PC-3 (cell line): ENCODE measurements around the gene BBC3.

ENCODE experiments used
- EZH2phosphoT487 ChIP-seq: fragments of 300-600 bp; sonication (generic); IDR thresholded peaks from 2 replicates; pipeline ENCODE4 v1.6.1; 2018; ENCODE audit warnings: mild to moderate bottlenecking, antibody characterized with exemption, low read length, borderline replicate concordance
- TF ChIP-seq, protein P1 (sequence below): fragments of 300-600 bp; sonication (generic); conservative IDR thresholded peaks from 2 replicates; pipeline ENCODE4 v1.5.1; 2017; ENCODE audit warnings: antibody characterized with exemption, low read depth, mild to moderate bottlenecking, low read length

DNA sequence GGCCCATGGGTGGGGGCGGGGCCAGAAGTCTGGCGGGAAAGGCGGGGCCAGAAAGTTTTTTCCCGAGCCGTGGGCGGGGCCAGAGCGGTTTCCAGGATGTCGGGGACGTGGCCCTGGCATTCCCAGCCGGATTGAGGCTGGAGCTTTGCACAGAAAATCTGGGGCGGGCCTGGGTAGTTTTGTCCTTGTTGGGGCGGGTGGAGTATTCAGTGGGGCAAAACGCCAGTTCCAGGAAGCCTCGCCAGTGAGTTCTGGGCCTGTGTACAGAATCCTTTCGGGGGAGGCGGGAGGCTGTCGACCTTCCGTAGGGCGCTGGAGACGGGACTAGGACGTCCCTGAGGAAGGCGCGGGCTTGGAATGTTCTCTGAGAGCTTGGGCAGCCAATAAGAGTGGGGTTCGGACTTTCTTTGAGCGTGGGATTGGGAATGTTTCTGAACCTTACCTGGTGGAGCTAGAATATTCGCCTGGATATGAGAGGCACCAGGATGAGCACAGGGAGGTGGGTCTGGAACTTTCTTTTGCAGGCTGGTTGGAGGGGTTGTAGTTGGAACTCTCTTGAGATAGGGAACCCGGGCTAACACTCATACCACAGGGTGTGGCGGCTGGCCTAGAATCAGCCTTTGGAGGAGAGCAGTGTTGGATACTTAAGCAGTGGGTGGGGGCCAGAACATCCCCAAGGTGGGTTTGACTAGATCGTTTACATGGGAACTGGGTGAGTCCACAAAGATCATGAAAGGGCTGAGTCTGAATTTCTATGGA lies 26.6 kb upstream of the BBC3 start:
- TF ChIP-seq, protein P1, sequence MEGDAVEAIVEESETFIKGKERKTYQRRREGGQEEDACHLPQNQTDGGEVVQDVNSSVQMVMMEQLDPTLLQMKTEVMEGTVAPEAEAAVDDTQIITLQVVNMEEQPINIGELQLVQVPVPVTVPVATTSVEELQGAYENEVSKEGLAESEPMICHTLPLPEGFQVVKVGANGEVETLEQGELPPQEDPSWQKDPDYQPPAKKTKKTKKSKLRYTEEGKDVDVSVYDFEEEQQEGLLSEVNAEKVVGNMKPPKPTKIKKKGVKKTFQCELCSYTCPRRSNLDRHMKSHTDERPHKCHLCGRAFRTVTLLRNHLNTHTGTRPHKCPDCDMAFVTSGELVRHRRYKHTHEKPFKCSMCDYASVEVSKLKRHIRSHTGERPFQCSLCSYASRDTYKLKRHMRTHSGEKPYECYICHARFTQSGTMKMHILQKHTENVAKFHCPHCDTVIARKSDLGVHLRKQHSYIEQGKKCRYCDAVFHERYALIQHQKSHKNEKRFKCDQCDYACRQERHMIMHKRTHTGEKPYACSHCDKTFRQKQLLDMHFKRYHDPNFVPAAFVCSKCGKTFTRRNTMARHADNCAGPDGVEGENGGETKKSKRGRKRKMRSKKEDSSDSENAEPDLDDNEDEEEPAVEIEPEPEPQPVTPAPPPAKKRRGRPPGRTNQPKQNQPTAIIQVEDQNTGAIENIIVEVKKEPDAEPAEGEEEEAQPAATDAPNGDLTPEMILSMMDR: no peak
- no peak for TF ChIP-seq EZH2phosphoT487
